ENCODE measurements around the gene PRR11.

GRCh38 chr17:59174671-59175070 is 19.1 kb downstream of the PRR11 start:
- no peak for TF ChIP-seq HMGXB4 (CRISPR knock-in tag; IDR thresholded peaks at IDR 0.05)
- TF ChIP-seq ZSCAN18 (CRISPR knock-in tag; IDR thresholded peaks at IDR 0.05): no peak
- no peak for TF ChIP-seq CBFB (CRISPR knock-in tag; IDR thresholded peaks at IDR 0.05; ENCODE audit: low read depth)
- TF ChIP-seq, protein P1, sequence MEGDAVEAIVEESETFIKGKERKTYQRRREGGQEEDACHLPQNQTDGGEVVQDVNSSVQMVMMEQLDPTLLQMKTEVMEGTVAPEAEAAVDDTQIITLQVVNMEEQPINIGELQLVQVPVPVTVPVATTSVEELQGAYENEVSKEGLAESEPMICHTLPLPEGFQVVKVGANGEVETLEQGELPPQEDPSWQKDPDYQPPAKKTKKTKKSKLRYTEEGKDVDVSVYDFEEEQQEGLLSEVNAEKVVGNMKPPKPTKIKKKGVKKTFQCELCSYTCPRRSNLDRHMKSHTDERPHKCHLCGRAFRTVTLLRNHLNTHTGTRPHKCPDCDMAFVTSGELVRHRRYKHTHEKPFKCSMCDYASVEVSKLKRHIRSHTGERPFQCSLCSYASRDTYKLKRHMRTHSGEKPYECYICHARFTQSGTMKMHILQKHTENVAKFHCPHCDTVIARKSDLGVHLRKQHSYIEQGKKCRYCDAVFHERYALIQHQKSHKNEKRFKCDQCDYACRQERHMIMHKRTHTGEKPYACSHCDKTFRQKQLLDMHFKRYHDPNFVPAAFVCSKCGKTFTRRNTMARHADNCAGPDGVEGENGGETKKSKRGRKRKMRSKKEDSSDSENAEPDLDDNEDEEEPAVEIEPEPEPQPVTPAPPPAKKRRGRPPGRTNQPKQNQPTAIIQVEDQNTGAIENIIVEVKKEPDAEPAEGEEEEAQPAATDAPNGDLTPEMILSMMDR (IDR thresholded peaks at IDR 0.05): no peak
- no peak for TF ChIP-seq CDX4 (CRISPR knock-in tag; IDR thresholded peaks at IDR 0.05; ENCODE audit: borderline replicate concordance)
- no peak for TF ChIP-seq ZNF232 (CRISPR knock-in tag; IDR thresholded peaks at IDR 0.05)
- TF ChIP-seq MAX (CRISPR knock-in tag; IDR thresholded peaks at IDR 0.05): no peak
- TF ChIP-seq SP1 (CRISPR knock-in tag; conservative IDR thresholded peaks at IDR 0.05): no peak
- TF ChIP-seq FOXJ3 (CRISPR knock-in tag; IDR thresholded peaks at IDR 0.05; ENCODE audit: borderline replicate concordance): no peak
- TF ChIP-seq ZNF263 (CRISPR knock-in tag; IDR thresholded peaks at IDR 0.05; ENCODE audit: low read depth): no peak
- TF ChIP-seq ETV6 (CRISPR knock-in tag; IDR thresholded peaks at IDR 0.05): no peak
